GM21723 (cell line): Measurements from ENCODE around the gene FGFRL1.
"Not testable (repeated sequence)": the region's sequence is repeated elsewhere in the genome, so short reads cannot be mapped to it uniquely, and the experiment has no call there.

Source experiments
- ATAC-seq: cut with Tn5 transposase; IDR thresholded peaks from one replicate; pipeline ENCODE4 v1.9.1; 2021; ENCODE audit warnings: mild to moderate bottlenecking, moderate library complexity; ENCODE audit not compliant: unreplicated experiment

FGFRL1 gene

DNA sequence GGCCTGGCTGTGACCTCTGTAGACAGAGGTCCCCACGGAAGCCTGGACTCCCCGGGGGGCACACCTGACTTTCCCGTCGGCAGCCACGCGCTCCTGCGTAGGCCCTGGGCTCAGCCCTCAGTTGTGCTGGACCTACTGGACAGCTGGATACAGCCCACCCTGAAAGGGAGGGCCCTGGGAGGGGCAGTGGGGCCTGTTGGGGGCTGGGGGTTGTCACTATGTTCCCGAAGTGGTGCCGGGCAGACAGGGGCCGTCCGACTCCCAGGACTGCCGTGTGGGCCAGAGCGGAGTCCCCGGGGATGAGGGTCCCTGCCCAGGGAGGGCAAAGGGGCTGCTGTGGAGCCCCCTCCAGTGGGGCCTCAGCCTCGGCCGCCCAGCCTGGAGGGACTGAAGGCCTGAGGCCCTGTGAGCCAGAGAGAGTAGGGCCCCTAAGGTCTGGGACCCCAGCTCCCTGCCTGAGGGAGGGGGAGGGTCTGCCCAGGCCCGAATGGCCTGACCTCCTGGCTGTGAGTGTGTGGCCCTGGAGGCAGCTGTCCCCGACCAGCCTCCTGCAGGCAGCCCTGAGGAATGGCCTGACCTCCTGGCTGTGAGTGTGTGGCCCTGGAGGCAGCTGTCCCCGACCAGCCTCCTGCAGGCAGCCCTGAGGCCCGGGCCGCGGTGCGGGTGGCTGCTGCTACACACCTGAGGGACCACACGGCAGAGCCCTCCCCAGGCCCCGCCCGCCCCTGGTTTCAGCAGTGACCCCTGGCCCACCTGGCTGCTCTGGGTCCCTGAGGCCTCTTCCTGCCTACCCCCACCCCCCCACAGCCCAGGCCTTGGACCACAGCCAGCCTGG is 25.8 kb downstream of the FGFRL1 start:
- ATAC-seq: no peak

DNA sequence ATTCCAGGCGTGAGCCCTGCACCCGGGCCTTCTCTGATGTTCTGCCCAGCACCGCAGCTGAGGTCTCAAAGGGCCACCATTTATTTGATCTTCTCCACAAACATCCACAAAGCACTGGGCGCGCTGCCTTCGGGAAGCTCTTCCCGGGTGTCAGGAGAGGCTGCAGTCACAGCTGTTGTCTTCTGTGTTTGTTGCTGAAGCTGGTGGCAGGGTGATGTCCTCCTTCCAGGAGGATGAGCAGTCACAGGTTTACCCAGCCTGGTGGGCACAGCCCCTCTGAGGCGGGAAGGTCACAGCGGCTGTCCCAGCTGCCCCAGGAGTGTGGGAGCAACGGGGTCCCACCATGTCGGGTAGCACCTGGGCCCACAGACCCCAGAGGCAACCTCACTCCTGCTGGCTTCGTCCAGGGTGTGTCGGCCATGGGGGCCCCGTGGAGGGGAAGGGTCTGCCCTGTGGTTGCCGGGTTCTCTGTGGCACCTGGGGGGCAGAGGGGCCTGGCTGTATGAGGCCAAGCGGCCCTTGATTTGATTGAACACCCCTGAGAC is 27.6 kb downstream of the FGFRL1 start:
- no peak for ATAC-seq

DNA sequence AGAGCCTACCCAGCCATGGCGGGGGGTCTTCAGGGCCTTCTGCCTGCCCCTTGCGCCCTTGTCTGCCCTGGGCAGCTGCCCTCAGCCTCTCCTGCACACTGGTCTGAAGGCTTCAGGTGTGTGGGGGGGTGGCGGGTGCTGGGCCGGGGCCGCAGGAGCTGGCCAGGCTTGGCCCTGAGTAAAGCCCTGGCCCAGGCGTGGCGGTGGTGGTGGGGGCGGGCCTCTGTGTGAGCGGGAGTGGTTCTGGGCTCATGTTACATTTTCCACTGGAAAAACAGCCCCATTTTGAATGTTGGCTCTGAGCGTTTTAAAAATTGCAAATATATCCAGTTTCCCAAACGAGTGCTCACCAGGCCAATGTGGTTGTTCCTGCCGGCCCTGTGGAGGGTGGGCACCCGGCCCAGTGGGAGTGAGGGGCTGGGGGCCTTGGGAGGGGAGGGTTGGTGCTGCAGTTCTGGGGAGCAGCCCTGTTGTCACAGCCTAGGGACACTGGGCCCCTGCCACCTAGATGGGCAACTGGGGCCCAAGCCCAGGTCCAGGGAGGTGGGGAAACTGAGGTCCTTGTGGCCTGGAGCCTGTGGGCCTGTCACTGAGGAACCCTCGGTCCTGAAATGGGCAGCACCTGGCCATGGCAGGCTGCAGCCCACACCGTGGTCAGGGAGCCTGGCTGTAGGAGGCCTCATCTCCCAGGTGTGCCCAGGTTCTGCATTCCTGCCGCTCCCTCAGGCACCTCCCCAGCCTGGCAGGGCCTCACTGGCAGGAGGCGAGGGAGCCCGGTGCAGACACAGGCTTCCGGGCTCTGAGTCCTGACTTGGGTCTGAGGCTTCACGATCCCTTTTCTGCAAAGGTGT is 28.3 kb downstream of the FGFRL1 start:
- ATAC-seq: no peak

DNA sequence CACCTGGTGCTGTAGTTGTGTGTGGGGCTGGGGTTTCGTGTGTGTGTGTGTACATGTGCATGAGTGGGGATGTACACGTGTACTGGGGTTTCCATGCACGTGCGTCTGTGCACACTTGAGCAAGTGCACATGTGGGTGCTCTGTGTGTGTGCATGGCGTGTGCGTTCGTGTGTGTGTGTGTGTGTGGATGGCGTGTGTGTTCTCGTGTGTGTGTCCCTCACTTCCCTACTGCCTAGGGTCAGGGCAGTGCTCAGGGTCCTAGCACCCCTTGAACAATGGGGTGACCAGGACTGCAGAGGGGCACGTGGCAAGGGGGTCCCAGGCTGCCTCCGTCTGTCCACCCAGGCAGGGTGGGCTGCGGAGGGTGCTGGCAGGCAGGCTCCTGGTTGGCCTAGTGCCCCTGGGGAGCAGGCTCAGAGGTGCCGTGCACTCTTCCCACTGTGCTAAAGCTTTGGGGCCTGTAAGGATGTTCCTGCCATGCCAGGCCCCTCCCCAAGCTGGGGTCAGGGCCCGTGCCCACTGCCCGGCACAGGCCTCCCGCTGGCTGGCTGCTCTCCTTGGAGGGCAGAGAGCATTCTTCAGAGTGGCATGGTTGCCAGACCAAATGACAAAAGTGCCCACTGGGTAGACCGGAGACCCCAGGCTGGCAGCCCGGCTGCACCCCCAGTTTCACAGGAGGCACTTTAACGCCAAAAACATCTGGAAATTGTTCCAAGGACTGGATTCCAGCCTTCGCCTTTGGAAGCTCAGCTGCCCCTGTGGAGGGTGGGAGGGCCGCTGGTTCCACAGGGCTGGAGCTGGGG is 29.1 kb downstream of the FGFRL1 start:
- no peak for ATAC-seq

DNA sequence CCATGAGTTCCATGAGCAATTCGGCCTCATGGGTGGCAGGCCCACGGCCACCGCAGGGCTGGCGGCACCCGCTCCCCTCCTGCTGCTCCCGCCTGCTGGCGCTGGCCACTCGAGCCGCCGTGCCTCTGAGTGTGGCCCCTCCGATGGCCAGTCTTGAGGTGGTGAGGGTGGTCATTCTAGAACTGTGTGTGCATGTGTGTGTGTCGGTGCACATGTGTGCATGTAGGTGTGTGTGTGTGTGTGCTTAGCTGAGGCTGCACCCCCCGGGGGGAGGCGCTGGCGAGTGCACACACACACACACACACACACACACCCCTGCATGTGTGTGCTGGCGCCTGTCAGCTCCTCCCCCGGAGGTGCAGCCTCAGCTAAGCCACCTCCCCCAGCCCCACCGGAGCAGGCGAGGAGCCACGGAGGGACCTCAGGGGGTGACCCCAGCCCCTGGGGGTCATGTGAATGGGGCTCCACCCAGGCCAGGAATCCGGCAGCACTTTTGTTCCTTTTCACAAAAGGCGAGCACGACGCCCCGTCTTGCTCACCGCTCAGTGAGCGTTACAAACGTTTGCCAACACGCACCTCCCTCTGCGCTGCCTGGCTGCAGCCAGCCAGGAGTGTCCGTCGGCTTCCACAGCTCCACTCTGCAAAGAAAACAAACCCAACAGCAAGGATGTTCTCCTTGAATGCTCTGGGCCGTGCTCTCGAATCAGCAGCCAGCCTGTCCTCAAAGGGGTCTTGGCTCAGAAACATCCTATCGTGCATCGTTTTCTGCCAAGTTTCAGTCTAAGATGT is 29.9 kb downstream of the FGFRL1 start:
- ATAC-seq: no peak

DNA sequence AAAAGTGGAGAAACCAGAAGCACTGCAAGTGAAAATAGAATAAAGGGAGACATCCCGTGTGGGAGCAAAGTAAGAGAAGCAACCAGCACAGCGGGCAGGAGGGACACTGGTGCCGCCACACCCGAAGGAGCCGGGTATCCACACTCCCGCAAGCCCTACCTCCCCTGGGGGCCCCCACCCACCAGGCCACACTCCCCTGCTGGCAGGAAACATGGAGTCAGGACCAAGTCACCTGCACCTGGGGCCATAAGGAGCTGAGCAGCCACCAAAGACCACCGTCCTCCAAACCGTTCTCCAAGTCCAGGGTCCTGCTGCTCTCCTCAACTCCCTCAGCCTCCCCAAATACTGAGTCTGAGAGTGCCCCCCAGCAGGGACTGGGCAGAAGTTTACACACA is 30.5 kb downstream of the FGFRL1 start:
- ATAC-seq: no peak

DNA sequence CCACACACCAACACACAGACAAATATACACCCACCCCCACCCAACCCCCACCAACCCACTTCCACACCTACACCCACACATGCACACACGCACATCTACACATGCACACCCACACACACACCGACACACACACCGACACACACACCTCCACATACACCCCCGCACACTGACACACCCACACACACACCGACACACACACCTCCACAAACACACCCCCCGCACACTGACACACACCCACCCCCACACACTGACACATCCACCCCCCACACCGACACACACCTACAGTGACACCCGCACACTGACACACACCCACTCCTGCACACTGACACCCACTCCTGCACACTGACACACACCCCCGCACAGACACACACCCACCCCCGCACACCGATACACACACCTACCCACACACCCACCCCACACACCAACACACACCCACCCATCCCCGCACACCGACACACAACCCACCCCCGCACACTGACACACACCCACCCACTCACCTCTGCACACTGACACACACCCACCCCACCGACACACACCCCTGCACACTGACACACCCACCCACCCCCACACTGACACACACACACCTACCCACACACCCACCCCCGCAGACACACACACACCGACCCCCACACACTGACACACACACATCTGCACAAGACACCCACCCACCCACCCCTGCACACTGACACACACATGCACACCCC is 31.1 kb downstream of the FGFRL1 start:
- no peak for ATAC-seq

DNA sequence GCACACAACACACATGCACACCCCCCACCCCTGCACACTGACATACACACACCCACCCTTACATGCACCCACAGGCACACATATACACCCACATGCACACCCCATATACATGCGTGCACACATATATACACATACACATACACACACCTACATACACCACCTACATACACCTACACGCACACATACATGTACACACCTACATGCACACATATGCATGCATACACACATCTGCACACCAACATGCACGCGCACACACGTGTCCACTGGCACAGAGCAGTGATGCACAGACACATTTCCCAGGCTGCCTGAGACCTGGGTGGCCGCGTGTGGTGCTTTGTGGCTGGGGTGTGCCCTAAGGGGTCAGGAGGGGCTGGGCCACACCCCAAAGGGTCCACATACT is 31.7 kb downstream of the FGFRL1 start:
- no peak for ATAC-seq

DNA sequence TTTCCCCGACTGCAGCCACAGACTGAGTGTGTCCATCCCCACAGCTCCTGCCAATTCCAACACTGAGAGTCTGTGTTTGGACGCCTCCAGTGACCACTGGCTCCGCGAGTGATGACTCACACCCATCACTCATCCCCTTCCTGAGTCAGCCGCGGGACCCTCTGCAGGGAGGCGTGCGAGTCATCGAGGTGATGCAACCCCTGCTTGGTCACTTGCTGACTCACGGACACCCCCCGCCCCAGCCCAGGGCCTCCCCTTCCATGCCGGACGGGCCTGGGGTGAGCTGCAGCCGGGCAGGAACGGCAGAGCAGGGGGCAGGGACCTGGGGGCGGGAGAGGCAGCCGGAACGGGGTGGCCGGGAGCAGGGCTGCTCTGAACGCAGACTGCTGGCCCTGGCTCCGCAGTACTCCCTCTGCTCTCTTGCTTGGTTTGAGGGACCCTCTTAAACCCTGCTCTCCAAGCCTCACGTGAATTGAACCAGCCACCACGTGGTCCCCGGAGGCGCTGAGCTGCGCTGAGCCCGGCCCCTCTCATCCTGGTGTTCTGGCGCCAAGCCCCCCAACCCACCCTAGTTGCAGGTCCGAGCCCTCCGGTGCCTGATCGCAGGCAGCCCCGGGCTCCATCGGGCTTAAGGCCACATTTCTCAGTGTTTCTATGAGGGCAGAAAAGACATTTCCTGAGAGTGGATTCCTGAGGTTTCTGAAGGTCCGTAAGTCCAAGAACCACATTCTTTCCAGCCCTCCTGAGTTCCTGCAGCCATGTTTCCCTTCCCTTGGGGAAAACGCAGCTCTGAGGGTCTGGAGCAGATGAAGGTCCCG is 32.4 kb downstream of the FGFRL1 start:
- ATAC-seq: no peak

DNA sequence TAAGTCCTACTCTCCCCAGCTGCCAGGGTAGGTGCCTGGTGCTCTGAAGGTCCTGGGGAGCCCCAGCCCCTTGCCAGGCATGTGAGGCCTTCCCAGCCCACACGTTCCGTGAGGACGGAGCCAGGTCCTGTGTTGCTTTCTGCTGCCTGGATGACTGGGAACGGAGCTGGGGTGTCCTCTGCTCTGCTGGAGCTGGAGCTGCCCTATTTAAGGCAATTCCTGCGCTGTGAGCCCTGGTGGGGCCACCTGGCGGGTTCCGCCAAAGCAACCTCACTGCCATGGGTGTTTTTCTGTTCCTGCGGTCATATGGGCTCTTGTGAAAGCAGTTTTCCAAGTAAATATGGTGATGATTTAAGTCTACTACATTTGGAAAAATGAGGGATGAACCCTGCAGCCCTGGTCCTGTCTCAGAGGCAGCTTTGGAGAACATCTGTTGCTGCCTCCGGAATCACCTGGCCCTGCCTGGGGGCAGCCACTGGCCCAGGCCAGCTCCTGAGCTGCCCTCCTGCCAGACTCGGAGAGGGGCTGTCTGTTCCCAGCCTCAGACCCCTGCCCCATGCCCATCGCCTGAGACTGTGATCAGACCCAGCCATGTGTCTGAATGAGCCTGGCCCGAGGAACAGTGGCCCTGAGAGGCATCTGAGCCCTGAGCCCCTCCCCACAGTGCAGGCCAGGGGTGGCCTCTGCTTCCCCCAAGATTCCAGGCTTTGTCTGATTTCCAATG is 33.2 kb downstream of the FGFRL1 start:
- ATAC-seq: no peak

DNA sequence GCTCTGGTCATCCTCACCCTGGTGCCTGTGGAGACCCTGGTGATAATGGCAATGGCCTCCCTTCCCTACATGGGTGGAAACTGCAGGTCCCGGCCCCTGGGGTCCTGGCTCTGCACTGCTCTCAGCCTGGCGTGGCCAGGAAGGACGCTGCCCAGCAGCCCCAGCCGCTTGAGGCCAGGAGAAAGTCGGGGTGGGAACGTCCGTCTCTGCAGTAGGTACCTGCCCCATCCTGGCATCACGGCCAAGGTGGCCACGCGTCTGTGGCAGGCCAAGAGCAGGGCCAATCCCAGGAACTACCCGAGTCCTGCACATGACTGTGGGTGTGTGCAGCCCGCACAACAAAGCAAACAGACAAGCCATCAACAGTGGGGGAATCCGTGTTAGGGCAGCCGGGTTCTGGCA is 33.8 kb downstream of the FGFRL1 start:
- no peak for ATAC-seq

DNA sequence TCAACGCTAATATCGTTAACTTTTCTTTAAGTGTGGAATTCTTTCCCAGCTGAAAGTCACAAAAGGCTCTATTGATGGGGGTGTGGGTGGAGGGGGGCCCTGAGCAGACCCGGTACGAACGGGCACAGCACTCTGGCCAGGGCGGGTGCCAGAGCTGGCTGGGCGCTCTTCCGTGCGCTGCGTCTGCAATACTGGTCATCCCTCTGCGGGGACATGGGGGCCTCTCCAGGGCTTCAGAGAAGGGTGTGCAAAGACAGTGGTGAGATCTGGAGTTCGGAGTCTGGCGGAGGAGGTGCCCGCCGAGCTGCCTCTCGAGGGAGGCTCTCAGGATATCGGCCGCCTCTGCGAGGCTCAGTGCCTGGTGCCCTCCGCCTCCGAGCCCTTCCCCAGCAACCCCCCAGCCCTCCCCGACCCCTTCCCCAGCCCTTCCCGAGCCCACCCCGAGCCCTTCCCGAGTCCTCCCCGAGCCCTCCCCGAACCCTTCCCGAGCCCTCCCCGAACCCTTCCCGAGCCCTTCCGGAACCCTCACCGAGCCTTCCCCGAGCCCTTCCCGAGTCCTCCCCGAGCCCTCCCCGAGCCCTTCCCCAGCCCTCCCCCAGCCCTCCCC is 34.3 kb downstream of the FGFRL1 start:
- ATAC-seq: no peak

DNA sequence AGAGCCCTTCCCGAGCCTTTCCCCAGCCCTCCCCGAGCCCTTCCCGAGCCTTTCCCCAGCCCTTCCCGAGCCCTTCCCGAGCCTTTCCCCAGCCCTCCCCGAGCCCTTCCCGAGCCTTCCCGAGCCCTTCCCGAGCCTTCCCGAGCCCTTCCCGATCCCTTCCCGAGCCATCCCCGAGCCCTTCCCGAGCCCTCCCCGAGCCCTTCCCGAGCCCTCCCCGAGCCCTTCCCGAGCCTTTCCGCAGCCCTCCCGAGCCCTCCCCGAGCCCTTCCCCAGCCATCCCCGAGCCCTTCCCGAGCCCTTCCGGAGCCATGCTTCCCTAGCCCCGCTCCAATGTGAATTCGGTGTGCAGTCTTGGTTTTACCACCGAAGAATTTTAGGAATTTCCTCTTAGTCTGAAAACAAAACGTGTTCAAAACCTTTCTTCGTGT is 35.2 kb downstream of the FGFRL1 start:
- not testable (repeated sequence) for ATAC-seq

DNA sequence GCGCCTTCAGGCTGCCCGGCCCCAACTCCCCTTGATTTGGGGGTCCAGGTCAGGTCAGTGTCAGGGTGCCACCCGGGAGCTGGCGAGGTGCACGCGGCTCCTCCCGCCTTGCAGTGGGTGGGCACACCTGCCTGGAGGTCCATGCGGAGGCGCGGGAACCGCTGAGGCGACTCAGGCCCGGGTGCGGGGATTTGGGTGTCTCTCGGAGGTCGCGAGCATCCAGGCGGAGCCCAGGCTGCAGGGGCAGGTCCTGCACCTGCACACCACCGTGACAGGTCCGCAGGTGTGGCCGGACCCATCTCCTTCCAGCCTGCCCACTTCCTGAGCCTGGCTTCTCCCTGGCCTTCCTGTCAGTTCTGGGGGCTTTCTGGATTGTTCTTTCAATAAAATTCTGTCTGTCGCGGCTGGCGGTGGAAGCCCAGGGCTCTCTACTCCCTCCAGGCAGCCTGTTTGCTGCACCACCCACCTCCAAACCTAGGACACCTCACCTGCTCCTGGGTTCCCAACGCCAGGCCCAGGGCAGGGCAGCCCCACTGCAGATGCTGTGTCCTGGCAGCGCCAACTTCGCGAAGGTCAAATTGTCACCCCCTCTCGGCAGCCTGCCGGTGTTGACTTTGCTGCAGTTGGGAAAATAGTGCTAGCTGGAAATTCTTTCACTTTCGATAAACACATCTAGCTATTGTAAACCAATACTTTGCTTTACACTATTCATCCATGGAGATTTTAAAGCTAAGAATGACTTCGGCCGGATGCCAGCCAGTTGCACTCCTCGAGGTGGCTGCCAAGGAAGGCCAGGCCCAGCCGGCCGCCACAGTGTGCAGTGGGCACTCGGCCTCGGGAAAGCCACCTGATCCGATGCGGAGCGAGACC is 35.9 kb downstream of the FGFRL1 start:
- ATAC-seq: no peak

DNA sequence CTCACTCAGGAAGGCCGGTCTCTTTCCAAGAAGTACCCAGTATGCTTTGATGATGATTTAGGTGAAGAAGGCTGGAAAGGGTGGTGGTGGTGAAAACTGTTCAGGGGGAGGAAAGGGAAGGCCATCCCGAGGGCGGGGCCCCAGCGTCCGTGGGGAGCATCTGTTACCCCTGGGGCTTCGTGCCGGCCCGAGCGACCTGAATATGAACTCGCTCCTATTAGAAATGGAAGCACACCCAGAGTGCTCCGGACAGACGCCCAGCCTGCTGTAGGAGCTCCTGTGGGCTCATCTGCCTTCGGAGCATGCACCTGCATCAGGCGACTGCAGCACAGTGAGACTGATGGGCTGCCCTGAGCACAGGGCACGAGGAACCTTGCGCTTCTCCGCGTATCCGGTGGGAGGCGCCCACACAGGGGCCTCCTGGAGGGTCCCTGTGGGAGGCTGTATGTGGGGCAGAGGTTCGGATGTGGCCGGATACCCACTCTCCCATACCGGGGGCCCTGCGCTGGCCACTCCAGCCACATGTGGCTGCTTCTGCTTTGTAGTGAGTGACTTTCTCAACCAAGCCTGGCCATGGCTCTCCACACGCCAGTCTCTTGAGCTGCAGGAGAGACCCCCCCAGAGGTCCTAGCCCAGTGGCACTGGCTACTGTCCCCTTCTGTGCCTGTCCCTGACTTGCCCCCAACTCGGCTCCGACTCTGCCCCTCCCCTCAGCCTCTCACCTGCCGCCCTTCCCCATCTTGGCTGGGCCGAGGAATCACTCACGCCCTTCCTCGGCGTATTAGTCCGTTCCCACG is 36.7 kb downstream of the FGFRL1 start:
- ATAC-seq: no peak
